ENCODE measurements around the gene GRB10. TPM values are rescaled to one million over a fixed set of nuclear protein-coding genes. Genes with fewer than 3 reads are reported as not detected.

GRB10 gene
- total RNA-seq, 5 donors from 2014 or later (not counting 1 experiment from before 2014, with no cell fraction given) = 7.1 to 11.1 (median 10.1) TPM

GRCh38 chr7:50613473-50613872, 169.2 kb downstream of the GRB10 start:
- Mint-ChIP-seq H3K4me1 (peaks cover 23 to 44% (median 39%) of the 10 kb centered on the region in 3 donors), H3K27ac (no peak overlapping the region)
- 90% methylated on average over 2 of the region's 8 CpGs for WGBS (ENCODE audit: insufficient coverage)

GRCh38 chr7:50612704-50613103, 170.0 kb downstream of the GRB10 start:
- Histone ChIP-seq H3K4me1 (ENCODE audit: control insufficient read depth in 1 of 2, extremely low read depth in 1 of 2, insufficient read depth in 2 of 2, low read length in 2 of 2) (peaks cover 8 to 36% of the 10 kb centered on the region in 2 experiments), H3K4me3 (ENCODE audit: control insufficient read depth in 1 of 2, extremely low read depth in 1 of 2, low read length in 1 of 2) (no peak overlapping the region), H3K9me3 (no peaks in the 10 kb centered on the region), H3K36me3 (ENCODE audit: control insufficient read depth in 2 of 2, extremely low read depth in 1 of 2, insufficient read depth in 1 of 2, low read length in 1 of 2) (peaks cover 0 to 9% of the 10 kb centered on the region in 2 donors), H3K27ac (ENCODE audit: low read length) (no peak overlapping the region), H3K27me3 (replicated peaks in 1 of 2; ENCODE audit: control insufficient read depth in 2 of 2, extremely low read depth in 1 of 2, insufficient read depth in 2 of 2, low read length in 1 of 2) (peaks cover 0 to 6% of the 10 kb centered on the region in 2 experiments)
- WGBS (ENCODE audit: insufficient coverage) = 80% methylated on average over 1 of the region's 5 CpGs
- Mint-ChIP-seq H3K4me3 (no peak overlapping the region), H3K9me3 (peaks cover 0 to 7% (median 0%) of the 10 kb centered on the region in 3 donors), H3K27me3 (no peaks in the 10 kb centered on the region), H3K36me3 (peaks cover 9% of the 10 kb centered on the region), H3K27ac (peak overlapping the region in 1 of 2 donors; percentile 9), H3K4me1 (peaks cover 30 to 52% (median 46%) of the 10 kb centered on the region in 3 donors)
- ATAC-seq (replicated peaks in 1 of 4) (no peak), DNase-seq (no peak)
- ChIA-PET POLR2A (interaction anchor here in 1 of 2 donors (0.5 kb wide), 1 partner anchor 271 kb away, joined by 4 read pairs; no protein-coding TSS in a partner anchor), CTCF (interaction anchor here in 1 of 2 donors (0.8 to 1.2 kb wide), 2 partner anchors 20 to 520 kb away, joined by 3 read pairs; no protein-coding TSS in a partner anchor)

More at GRCh38 chr7:50613473-50613872, 169.2 kb downstream of the GRB10 start:
- Histone ChIP-seq H3K27ac (ENCODE audit: low read length) (no peak overlapping the region), H3K4me3 (ENCODE audit: control insufficient read depth in 1 of 2, extremely low read depth in 1 of 2, low read length in 1 of 2) (no peak overlapping the region), H3K9me3 (no peaks in the 10 kb centered on the region), H3K36me3 (ENCODE audit: control insufficient read depth in 2 of 2, extremely low read depth in 1 of 2, insufficient read depth in 1 of 2, low read length in 1 of 2) (peaks cover 0 to 10% of the 10 kb centered on the region in 2 donors), H3K27me3 (replicated peaks in 1 of 2; ENCODE audit: control insufficient read depth in 2 of 2, extremely low read depth in 1 of 2, insufficient read depth in 2 of 2, low read length in 1 of 2) (peaks cover 0 to 6% of the 10 kb centered on the region in 2 experiments), H3K4me1 (ENCODE audit: control insufficient read depth in 1 of 2, extremely low read depth in 1 of 2, insufficient read depth in 2 of 2, low read length in 2 of 2) (peaks cover 8 to 31% of the 10 kb centered on the region in 2 experiments)
- ChIA-PET POLR2A (no interaction called here), CTCF (no interaction called here)
- Mint-ChIP-seq H3K9me3 (no peaks in the 10 kb centered on the region), H3K36me3 (peaks cover 3% of the 10 kb centered on the region), H3K4me3 (no peak overlapping the region), H3K27me3 (no peaks in the 10 kb centered on the region)
- no peak for DNase-seq
- no peak for ATAC-seq (replicated peaks in 1 of 4)

- POLR2A ChIA-PET = no interaction called here
- H3K4me1 Mint-ChIP-seq = peaks cover 34 to 55% (median 51%) of the 10 kb centered on the region in 3 donors
Observed at GRCh38 chr7:50610521-50611277, 172.0 kb downstream of the GRB10 start.

GRCh38 chr7:50608196-50608906, 174.3 kb downstream of the GRB10 start:
- peaks cover 0 to 14% of the 10 kb centered on the region in 2 donors for H3K36me3 ChIP-seq (ENCODE audit: control insufficient read depth in 2 of 2, extremely low read depth in 1 of 2, insufficient read depth in 1 of 2, low read length in 1 of 2)
- peaks cover 0 to 10% (median 0%) of the 10 kb centered on the region in 3 donors for H3K9me3 Mint-ChIP-seq
- H3K4me1 Mint-ChIP-seq = peaks cover 34 to 49% (median 47%) of the 10 kb centered on the region in 3 donors
- H3K4me1 ChIP-seq (ENCODE audit: control insufficient read depth in 1 of 2, extremely low read depth in 1 of 2, insufficient read depth in 2 of 2, low read length in 2 of 2) = peaks cover 8 to 34% of the 10 kb centered on the region in 2 experiments
- H3K27ac ChIP-seq (ENCODE audit: low read length) = peak overlapping the region; percentile 50
- H3K36me3 Mint-ChIP-seq = peaks cover 13% of the 10 kb centered on the region
- POLR2A ChIA-PET = no interaction called here
- H3K27me3 ChIP-seq (replicated peaks in 1 of 2; ENCODE audit: control insufficient read depth in 2 of 2, extremely low read depth in 1 of 2, insufficient read depth in 2 of 2, low read length in 1 of 2) = peaks cover 0 to 4% of the 10 kb centered on the region in 2 experiments
- H3K4me3 Mint-ChIP-seq = peak overlapping the region in 2 of 3 donors; percentile 40 to 53
- WGBS (ENCODE audit: insufficient coverage) = 77% methylated on average over 5 of the region's 9 CpGs
- H3K4me3 ChIP-seq (ENCODE audit: control insufficient read depth in 1 of 2, extremely low read depth in 1 of 2, low read length in 1 of 2) = no peak overlapping the region
- ATAC-seq (replicated peaks in 1 of 4) (peak; percentile 44 to 61 (median 48)), DNase-seq (peak in 1 of 35 experiments; percentile 60)
- no peaks in the 10 kb centered on the region for H3K9me3 ChIP-seq
- no peaks in the 10 kb centered on the region for H3K27me3 Mint-ChIP-seq
- H3K27ac Mint-ChIP-seq = peak overlapping the region; percentile 73 to 77
- CTCF ChIA-PET = interaction anchor here in 1 of 2 donors (0.9 kb wide), 1 partner anchor 25 kb away, joined by 3 read pairs; no protein-coding TSS in a partner anchor

More at GRCh38 chr7:50610521-50611277, 172.0 kb downstream of the GRB10 start:
- no peaks in the 10 kb centered on the region for H3K27me3 Mint-ChIP-seq
- peak overlapping the region; percentile 21 to 42 (median 34) for H3K4me3 Mint-ChIP-seq
- peak overlapping the region; percentile 77 for H3K27ac ChIP-seq (ENCODE audit: low read length)
- peaks cover 0 to 10% (median 0%) of the 10 kb centered on the region in 3 donors for H3K9me3 Mint-ChIP-seq
- peaks cover 12% of the 10 kb centered on the region for H3K36me3 Mint-ChIP-seq
- peak overlapping the region; percentile 73 to 85 for H3K27ac Mint-ChIP-seq
- H3K27me3 ChIP-seq (replicated peaks in 1 of 2; ENCODE audit: control insufficient read depth in 2 of 2, extremely low read depth in 1 of 2, insufficient read depth in 2 of 2, low read length in 1 of 2) = peaks cover 0 to 6% of the 10 kb centered on the region in 2 experiments
- 46% methylated on average over 3 of the region's 6 CpGs for WGBS (ENCODE audit: insufficient coverage)
- H3K9me3 ChIP-seq = no peaks in the 10 kb centered on the region
- H3K4me3 ChIP-seq (ENCODE audit: control insufficient read depth in 1 of 2, extremely low read depth in 1 of 2, low read length in 1 of 2) = no peak overlapping the region
- DNase-seq (peak in 31 of 35 experiments; percentile 12 to 70 (median 38)), ATAC-seq (replicated peaks in 1 of 4) (peak; percentile 85 to 90 (median 89))
- CTCF ChIA-PET = interaction anchor here in 1 of 2 donors (0.9 kb wide), 1 partner anchor 21 kb away, joined by 3 read pairs; no protein-coding TSS in a partner anchor
- peaks cover 0 to 3% of the 10 kb centered on the region in 2 donors for H3K36me3 ChIP-seq (ENCODE audit: control insufficient read depth in 2 of 2, extremely low read depth in 1 of 2, insufficient read depth in 1 of 2, low read length in 1 of 2)
- H3K4me1 ChIP-seq (ENCODE audit: control insufficient read depth in 1 of 2, extremely low read depth in 1 of 2, insufficient read depth in 2 of 2, low read length in 2 of 2) = peaks cover 8 to 41% of the 10 kb centered on the region in 2 experiments

- Histone ChIP-seq H3K4me3 (ENCODE audit: control insufficient read depth in 1 of 2, extremely low read depth in 1 of 2, low read length in 1 of 2) (no peak overlapping the region), H3K27me3 (replicated peaks in 1 of 2; ENCODE audit: control insufficient read depth in 2 of 2, extremely low read depth in 1 of 2, insufficient read depth in 2 of 2, low read length in 1 of 2) (no peaks in the 10 kb centered on the region), H3K4me1 (ENCODE audit: control insufficient read depth in 1 of 2, extremely low read depth in 1 of 2, insufficient read depth in 2 of 2, low read length in 2 of 2) (peaks cover 8 to 34% of the 10 kb centered on the region in 2 experiments), H3K27ac (ENCODE audit: low read length) (no peak overlapping the region), H3K9me3 (no peaks in the 10 kb centered on the region), H3K36me3 (ENCODE audit: control insufficient read depth in 2 of 2, extremely low read depth in 1 of 2, insufficient read depth in 1 of 2, low read length in 1 of 2) (peaks cover 0 to 14% of the 10 kb centered on the region in 2 donors)
- peaks cover 0 to 10% (median 0%) of the 10 kb centered on the region in 3 donors for H3K9me3 Mint-ChIP-seq
- H3K36me3 Mint-ChIP-seq = peaks cover 13% of the 10 kb centered on the region
- CTCF ChIA-PET = interaction anchor here (0.5 to 0.9 kb wide), 2 partner anchors 26 to 402 kb away, joined by 3 read pairs; no protein-coding TSS in a partner anchor
- H3K4me1 Mint-ChIP-seq = peaks cover 34 to 49% (median 47%) of the 10 kb centered on the region in 3 donors
- 92% methylated on average over 2 of the region's 6 CpGs for WGBS (ENCODE audit: insufficient coverage)
- DNase-seq = no peak
- no peak for ATAC-seq (replicated peaks in 1 of 4)
- H3K27me3 Mint-ChIP-seq = no peaks in the 10 kb centered on the region
- H3K27ac Mint-ChIP-seq = peak overlapping the region; percentile 73 to 77
- POLR2A ChIA-PET = interaction anchor here in 1 of 2 donors (0.7 kb wide), 1 partner anchor 187 kb away, joined by 7 read pairs; no protein-coding TSS in a partner anchor
- H3K4me3 Mint-ChIP-seq = peak overlapping the region in 2 of 3 donors; percentile 40 to 53
Observed at GRCh38 chr7:50607524-50608125, 175.1 kb downstream of the GRB10 start.
